ENCODE data around the gene ATP13A5.

- no peak for TF ChIP-seq CEBPB (IDR thresholded peaks at IDR 0.05)
- TF ChIP-seq CREB1 (IDR thresholded peaks at IDR 0.05; ENCODE audit: low read depth), result no peak
- TF ChIP-seq TAF1 (IDR thresholded peaks at IDR 0.05; ENCODE audit: low read depth), result no peak
- no peak for TF ChIP-seq FOXM1 (IDR thresholded peaks at IDR 0.05; ENCODE audit: borderline replicate concordance, low read depth)
Measured at GRCh38 chr3:193310914-193311723, 67.4 kb downstream of the ATP13A5 start.

All from Ishikawa (cell line).